HepG2 (cell line): Measurements from ENCODE around the gene JTB. TPM values are rescaled to one million over a fixed set of nuclear protein-coding genes. Genes with fewer than 3 reads are reported as not detected.
A peak's percentile ranks its signal among the peaks of the same experiment; 100 is the strongest.

ENCODE experiments used
- BRCA1 ChIP-seq: sonication (generic); formaldehyde crosslinking; IDR thresholded peaks from 2 replicates; pipeline ENCODE4 v1.4.0; 2020; ENCODE audit warnings: missing genetic modification reagents
- CBX2 ChIP-seq, 2 experiments: fragments of 200-600 bp in 1 of 2; sonication (generic); formaldehyde crosslinking in 1 of 2; IDR thresholded peaks; 2 replicates each; pipeline versions ENCODE4 v1.7.0 to v1.8.1; 2018 to 2022; ENCODE audit warnings: low read depth in 2 of 2, low read length in 1 of 2, mild to moderate bottlenecking in 1 of 2, missing genetic modification reagents in 1 of 2
- CENPX ChIP-seq: sonication (generic); formaldehyde crosslinking; IDR thresholded peaks from 2 replicates; pipeline ENCODE4 v1.9.0; 2021; ENCODE audit warnings: mild to moderate bottlenecking, missing genetic modification reagents, moderate library complexity
- CHCHD3 ChIP-seq: sonication (generic); formaldehyde crosslinking; IDR thresholded peaks from 2 replicates; pipeline ENCODE4 v1.8.0; 2022; ENCODE audit warnings: mild to moderate bottlenecking, missing genetic modification reagents, moderate library complexity
- GZF1 ChIP-seq: sonication (generic); formaldehyde crosslinking; IDR thresholded peaks from 2 replicates; pipeline ENCODE4 v1.5.1; 2020; ENCODE audit warnings: mild to moderate bottlenecking, missing genetic modification reagents
- JARID2 ChIP-seq: sonication (generic); formaldehyde crosslinking; IDR thresholded peaks from 2 replicates; pipeline ENCODE4 v1.8.1; 2023; ENCODE audit warnings: missing genetic modification reagents, inconsistent platforms; ENCODE audit not compliant: insufficient replicate concordance
- NCOA2 ChIP-seq: sonication (generic); formaldehyde crosslinking; IDR thresholded peaks from 2 replicates; pipeline ENCODE4 v1.8.0; 2022; ENCODE audit warnings: inconsistent platforms
- NR2F6 ChIP-seq, 2 experiments: IDR thresholded peaks; 2 replicates each; pipeline ENCODE4 v1.6.1; 2016; ENCODE audit warnings: antibody characterized with exemption in 1 of 2, mild to moderate bottlenecking in 1 of 2
- POGK ChIP-seq: sonication (generic); formaldehyde crosslinking; conservative IDR thresholded peaks from 2 replicates; pipeline ENCODE4 v1.8.0; 2022; ENCODE audit warnings: mild to moderate bottlenecking, moderate library complexity, missing genetic modification reagents
- PPARG ChIP-seq: conservative IDR thresholded peaks from 2 replicates; pipeline ENCODE4 v1.6.1; 2016; ENCODE audit warnings: missing biosample characterization, missing genetic modification reagents
- SIN3A ChIP-seq: IDR thresholded peaks from 2 replicates; pipeline ENCODE4 v1.6.1; 2011; ENCODE audit warnings: low read depth, mild to moderate bottlenecking, control low read depth, low read length, borderline replicate concordance
- SRF ChIP-seq: IDR thresholded peaks from 2 replicates; pipeline ENCODE4 v1.6.1; 2011; ENCODE audit warnings: mild to moderate bottlenecking, low read depth, low read length, moderate library complexity
- SSRP1 ChIP-seq: IDR thresholded peaks from 2 replicates; pipeline ENCODE4 v1.6.1; 2016; ENCODE audit warnings: control low read depth
- ZFP41 ChIP-seq: sonication (generic); formaldehyde crosslinking; IDR thresholded peaks from 2 replicates; pipeline ENCODE4 v1.4.0; 2020; ENCODE audit warnings: mild to moderate bottlenecking, missing genetic modification reagents, borderline replicate concordance
- ZGPAT ChIP-seq: IDR thresholded peaks from 2 replicates; pipeline ENCODE4 v1.6.1; 2016; ENCODE audit warnings: mild to moderate bottlenecking
- ZNF670 ChIP-seq: sonication (generic); formaldehyde crosslinking; IDR thresholded peaks from 2 replicates; pipeline ENCODE4 v1.8.0; 2022; ENCODE audit warnings: mild to moderate bottlenecking, missing genetic modification reagents, borderline replicate concordance
- polyA plus RNA-seq, 8 experiments: library from polyadenylated mRNA; depleted of rRNA in 3 of 8; stranded (reverse) in 7 of 8; unstranded in 1 of 8; fragments of >200 nt; fragmentation: Illumina TruSeq in 4 of 8; extraction: Trizol in 4 of 8; gene quantifications; 2 replicates each; pipeline versions ENCODE4 v1.2.1 to v1.2.3, GENCODE V29; 2011 to 2016; ENCODE audit warnings: low read depth in 4 of 8, missing spikeins in 1 of 8, mixed read lengths in 1 of 8; ENCODE audit not compliant: insufficient read depth in 1 of 8
- total RNA-seq, 5 experiments: library from RNA; depleted of rRNA; stranded (reverse); fragments of >200 nt; fragmentation: Illumina TruSeq; extraction: Trizol; gene quantifications; 2 replicates each; pipeline ENCODE4 v1.2.3, GENCODE V29; 2016; ENCODE audit warnings: low read depth in 1 of 5
- TF ChIP-seq, protein P1 (sequence below): sonication (generic); formaldehyde crosslinking; IDR thresholded peaks from 2 replicates; pipeline ENCODE4 v1.4.0; 2020; ENCODE audit warnings: mild to moderate bottlenecking, low read depth, missing genetic modification reagents
- TF ChIP-seq, protein P2 (sequence below): sonication (generic); formaldehyde crosslinking; IDR thresholded peaks from 2 replicates; pipeline ENCODE4 v1.5.0; 2020; ENCODE audit warnings: missing genetic modification reagents
- TF ChIP-seq, protein P3 (sequence below): sonication (generic); formaldehyde crosslinking; IDR thresholded peaks from 2 replicates; pipeline ENCODE4 v1.4.0; 2020; ENCODE audit warnings: low read depth, missing genetic modification reagents
- TF ChIP-seq, protein P4 (sequence below): IDR thresholded peaks from 2 replicates; pipeline ENCODE4 v1.6.1; 2016; ENCODE audit warnings: missing genetic modification reagents, missing compliant biosample characterization

The JTB gene
- total and polyA plus RNA-seq, 2 of the 13 experiments (the other 11 are each of a cell fraction or from before 2014, with no cell fraction given): 96.7 to 99.2 TPM

DNA sequence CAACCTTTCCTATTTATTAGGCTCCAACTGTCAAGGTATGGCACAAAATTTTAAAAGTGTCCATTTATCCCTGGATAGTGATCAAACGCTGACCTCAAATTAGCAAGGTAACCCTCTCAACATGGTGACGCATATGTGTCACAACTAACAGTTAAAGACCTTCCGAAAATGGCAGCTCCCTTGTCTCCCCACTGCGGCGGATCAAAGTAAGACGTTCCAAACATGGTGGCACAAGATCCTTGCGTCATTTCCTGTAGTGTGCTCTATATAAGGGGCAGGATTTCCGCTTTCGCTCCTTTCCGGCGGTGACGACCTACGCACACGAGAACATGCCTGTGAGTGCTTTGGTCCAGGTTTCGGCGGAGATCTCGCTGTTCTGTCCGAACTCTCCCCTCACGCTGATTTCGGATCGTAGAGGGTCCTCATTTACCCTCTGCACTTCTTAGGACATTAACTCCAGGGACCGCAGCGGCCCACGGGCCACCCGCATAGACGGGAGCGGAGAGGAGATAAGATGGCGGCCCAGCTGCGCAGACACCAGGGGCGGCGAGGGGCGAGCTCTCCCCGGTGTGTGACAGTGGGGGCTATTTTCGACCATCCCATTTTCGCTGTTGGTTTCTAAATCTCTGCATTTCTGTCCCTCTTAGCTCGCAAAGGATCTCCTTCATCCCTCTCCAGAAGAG lies 13.1 kb upstream of the JTB start, which contains the start of gene RPS27 (continued):
- TF ChIP-seq NCOA2 (CRISPR knock-in tag): peak; percentile 73
- no peak for TF ChIP-seq PPARG
- TF ChIP-seq SRF: peak; percentile 74; the same call in 1 of the 2 replicates
- TF ChIP-seq, protein P1, sequence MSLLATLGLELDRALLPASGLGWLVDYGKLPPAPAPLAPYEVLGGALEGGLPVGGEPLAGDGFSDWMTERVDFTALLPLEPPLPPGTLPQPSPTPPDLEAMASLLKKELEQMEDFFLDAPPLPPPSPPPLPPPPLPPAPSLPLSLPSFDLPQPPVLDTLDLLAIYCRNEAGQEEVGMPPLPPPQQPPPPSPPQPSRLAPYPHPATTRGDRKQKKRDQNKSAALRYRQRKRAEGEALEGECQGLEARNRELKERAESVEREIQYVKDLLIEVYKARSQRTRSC (CRISPR knock-in tag): peak; percentile 81; the same call in 1 of the 2 replicates
- peak; percentile 95; the same call in 1 of the 2 replicates for TF ChIP-seq SIN3A
- TF ChIP-seq, protein P2, sequence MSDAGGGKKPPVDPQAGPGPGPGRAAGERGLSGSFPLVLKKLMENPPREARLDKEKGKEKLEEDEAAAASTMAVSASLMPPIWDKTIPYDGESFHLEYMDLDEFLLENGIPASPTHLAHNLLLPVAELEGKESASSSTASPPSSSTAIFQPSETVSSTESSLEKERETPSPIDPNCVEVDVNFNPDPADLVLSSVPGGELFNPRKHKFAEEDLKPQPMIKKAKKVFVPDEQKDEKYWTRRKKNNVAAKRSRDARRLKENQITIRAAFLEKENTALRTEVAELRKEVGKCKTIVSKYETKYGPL: no peak
- TF ChIP-seq BRCA1 (CRISPR knock-in tag): no peak
- 0 out of 2 replicates have a peak, but pooled peaks have one; percentile 72 for TF ChIP-seq CHCHD3
- TF ChIP-seq ZFP41 (CRISPR knock-in tag): no peak
- TF ChIP-seq CBX2 (IDR thresholded peaks at IDR 0.05; ENCODE audit: low read depth, low read length): no peak
- TF ChIP-seq CBX2 (CRISPR knock-in tag; IDR thresholded peaks at IDR 0.05; ENCODE audit: low read depth): no peak
- TF ChIP-seq NR2F6 (IDR thresholded peaks at IDR 0.05): no peak
- peak; percentile 49; the same call in 1 of the 2 replicates for TF ChIP-seq NR2F6 (CRISPR knock-in tag; IDR thresholded peaks at IDR 0.05)
- peak; percentile 57 for TF ChIP-seq JARID2 (CRISPR knock-in tag)
- TF ChIP-seq CENPX: no peak
- TF ChIP-seq, protein P3, sequence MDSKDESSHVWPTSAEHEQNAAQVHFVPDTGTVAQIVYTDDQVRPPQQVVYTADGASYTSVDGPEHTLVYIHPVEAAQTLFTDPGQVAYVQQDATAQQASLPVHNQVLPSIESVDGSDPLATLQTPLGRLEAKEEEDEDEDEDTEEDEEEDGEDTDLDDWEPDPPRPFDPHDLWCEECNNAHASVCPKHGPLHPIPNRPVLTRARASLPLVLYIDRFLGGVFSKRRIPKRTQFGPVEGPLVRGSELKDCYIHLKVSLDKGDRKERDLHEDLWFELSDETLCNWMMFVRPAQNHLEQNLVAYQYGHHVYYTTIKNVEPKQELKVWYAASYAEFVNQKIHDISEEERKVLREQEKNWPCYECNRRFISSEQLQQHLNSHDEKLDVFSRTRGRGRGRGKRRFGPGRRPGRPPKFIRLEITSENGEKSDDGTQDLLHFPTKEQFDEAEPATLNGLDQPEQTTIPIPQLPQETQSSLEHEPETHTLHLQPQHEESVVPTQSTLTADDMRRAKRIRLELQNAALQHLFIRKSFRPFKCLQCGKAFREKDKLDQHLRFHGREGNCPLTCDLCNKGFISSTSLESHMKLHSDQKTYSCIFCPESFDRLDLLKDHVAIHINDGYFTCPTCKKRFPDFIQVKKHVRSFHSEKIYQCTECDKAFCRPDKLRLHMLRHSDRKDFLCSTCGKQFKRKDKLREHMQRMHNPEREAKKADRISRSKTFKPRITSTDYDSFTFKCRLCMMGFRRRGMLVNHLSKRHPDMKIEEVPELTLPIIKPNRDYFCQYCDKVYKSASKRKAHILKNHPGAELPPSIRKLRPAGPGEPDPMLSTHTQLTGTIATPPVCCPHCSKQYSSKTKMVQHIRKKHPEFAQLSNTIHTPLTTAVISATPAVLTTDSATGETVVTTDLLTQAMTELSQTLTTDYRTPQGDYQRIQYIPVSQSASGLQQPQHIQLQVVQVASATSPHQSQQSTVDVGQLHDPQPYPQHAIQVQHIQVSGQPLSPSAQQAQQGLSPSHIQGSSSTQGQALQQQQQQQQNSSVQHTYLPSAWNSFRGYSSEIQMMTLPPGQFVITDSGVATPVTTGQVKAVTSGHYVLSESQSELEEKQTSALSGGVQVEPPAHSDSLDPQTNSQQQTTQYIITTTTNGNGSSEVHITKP (CRISPR knock-in tag): peak; percentile 95
- TF ChIP-seq, protein P4, sequence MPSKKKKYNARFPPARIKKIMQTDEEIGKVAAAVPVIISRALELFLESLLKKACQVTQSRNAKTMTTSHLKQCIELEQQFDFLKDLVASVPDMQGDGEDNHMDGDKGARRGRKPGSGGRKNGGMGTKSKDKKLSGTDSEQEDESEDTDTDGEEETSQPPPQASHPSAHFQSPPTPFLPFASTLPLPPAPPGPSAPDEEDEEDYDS (CRISPR knock-in tag): peak; percentile 94
- no peak for TF ChIP-seq GZF1 (CRISPR knock-in tag)
- TF ChIP-seq ZGPAT (CRISPR knock-in tag): peak; percentile 78
- 0 out of 2 replicates have a peak, but pooled peaks have one; percentile 30 for TF ChIP-seq ZNF670 (CRISPR knock-in tag)
- TF ChIP-seq POGK (CRISPR knock-in tag): peak; percentile 74
- TF ChIP-seq SSRP1 (CRISPR knock-in tag): 0 out of 2 replicates have a peak, but pooled peaks have one; percentile 5
